Gastroesophageal sphincter (tissue), 4 donors: ENCODE results near the gene TRMT44. TPM values are rescaled to one million over a fixed set of nuclear protein-coding genes. Genes with fewer than 3 reads are reported as not detected.

Experiments
- ATAC-seq: fragments of 150-250 bp; one replicate; pipeline ENCODE4 v1.9.1; 2016; ENCODE audit warnings: mild to moderate bottlenecking, moderate library complexity
- H3K27ac ChIP-seq, 4 donors: fragments of 200-600 bp; sonication (generic) in 3 of 4; 1 replicate in 3 of 4; 2 replicates in 1 of 4; pipeline ENCODE4 v1.5.1; 2016 to 2019
- H3K27me3 ChIP-seq: fragments of 200-600 bp; sonication (generic); one replicate; pipeline ENCODE4 v1.5.1; 2019
- H3K36me3 ChIP-seq, 2 donors: fragments of 200-600 bp; sonication (generic); one replicate each; pipeline ENCODE4 v1.5.1; 2019; ENCODE audit warnings: control low read depth in 1 of 2
- H3K4me1 ChIP-seq, 3 donors: fragments of 200-600 bp; sonication (generic); 1 replicate in 2 of 3; 2 replicates in 1 of 3; pipeline ENCODE4 v1.5.1; 2016 to 2019; ENCODE audit warnings: control low read depth in 2 of 3
- H3K4me3 ChIP-seq, 2 donors: fragments of 200-600 bp; sonication (generic); one replicate each; pipeline ENCODE4 v1.5.1; 2019; ENCODE audit warnings: mild to moderate bottlenecking in 1 of 2, moderate library complexity in 1 of 2
- H3K9me3 ChIP-seq, 3 donors: fragments of 200-600 bp; sonication (generic); one replicate each; pipeline ENCODE4 v1.5.1; 2017 to 2019; ENCODE audit warnings: control low read depth in 2 of 3
- EP300 ChIP-seq: sonication (generic); formaldehyde crosslinking; IDR thresholded peaks from one replicate; pipeline ENCODE4 v1.6.1; 2017; ENCODE audit warnings: antibody characterized with exemption, mild to moderate bottlenecking
- POLR2A ChIP-seq, 2 donors: fragments of 450-650 bp; IDR thresholded peaks; one replicate each; pipeline ENCODE4 v1.6.1; 2017; ENCODE audit warnings: antibody characterized with exemption in 2 of 2, mild to moderate bottlenecking in 2 of 2, moderate library complexity in 1 of 2
- POLR2AphosphoS5 ChIP-seq: sonication (generic); formaldehyde crosslinking; IDR thresholded peaks from one replicate; pipeline ENCODE4 v1.6.1; 2017; ENCODE audit warnings: antibody characterized with exemption
- WGBS, 2 donors: methylation state at CpG; one replicate each; pipeline ENCODE4 v1.1.5; 2018; ENCODE audit warnings: low coverage in 1 of 2; 5-methylcytosine and 5-hydroxymethylcytosine counted together
- total RNA-seq, 4 donors: library from RNA; depleted of rRNA; stranded (reverse); fragments of >200 nt; gene quantifications; one replicate each; pipeline ENCODE4 v1.1.0, GENCODE V29; 2016
- TF ChIP-seq, protein P1 (sequence below), 4 experiments: fragments of 200-600 bp in 2 of 4; fragments of 450-650 bp in 2 of 4; sonication (generic) in 1 of 4; IDR thresholded peaks; one replicate each; pipeline ENCODE4 v1.5.1; 2017 to 2019; ENCODE audit warnings: antibody characterized with exemption in 4 of 4, mild to moderate bottlenecking in 2 of 4, moderate library complexity in 2 of 4

TRMT44 gene
- total RNA-seq, 4 donors from 2014 or later: 12.0 to 27.9 (median 20.9) TPM

- peaks cover 0 to 64% of the 10 kb centered on the region in 2 donors for H3K36me3 ChIP-seq
- no peaks in the 10 kb centered on the region for H3K9me3 ChIP-seq
- ATAC-seq: no peak
- H3K27ac ChIP-seq: peak overlapping the region; percentile 21 to 89 (median 86)
- no peak for TF ChIP-seq POLR2AphosphoS5
- TF ChIP-seq POLR2A (IDR thresholded peaks at IDR 0.05): no peak
- TF ChIP-seq EP300: no peak
- TF ChIP-seq, protein P1, sequence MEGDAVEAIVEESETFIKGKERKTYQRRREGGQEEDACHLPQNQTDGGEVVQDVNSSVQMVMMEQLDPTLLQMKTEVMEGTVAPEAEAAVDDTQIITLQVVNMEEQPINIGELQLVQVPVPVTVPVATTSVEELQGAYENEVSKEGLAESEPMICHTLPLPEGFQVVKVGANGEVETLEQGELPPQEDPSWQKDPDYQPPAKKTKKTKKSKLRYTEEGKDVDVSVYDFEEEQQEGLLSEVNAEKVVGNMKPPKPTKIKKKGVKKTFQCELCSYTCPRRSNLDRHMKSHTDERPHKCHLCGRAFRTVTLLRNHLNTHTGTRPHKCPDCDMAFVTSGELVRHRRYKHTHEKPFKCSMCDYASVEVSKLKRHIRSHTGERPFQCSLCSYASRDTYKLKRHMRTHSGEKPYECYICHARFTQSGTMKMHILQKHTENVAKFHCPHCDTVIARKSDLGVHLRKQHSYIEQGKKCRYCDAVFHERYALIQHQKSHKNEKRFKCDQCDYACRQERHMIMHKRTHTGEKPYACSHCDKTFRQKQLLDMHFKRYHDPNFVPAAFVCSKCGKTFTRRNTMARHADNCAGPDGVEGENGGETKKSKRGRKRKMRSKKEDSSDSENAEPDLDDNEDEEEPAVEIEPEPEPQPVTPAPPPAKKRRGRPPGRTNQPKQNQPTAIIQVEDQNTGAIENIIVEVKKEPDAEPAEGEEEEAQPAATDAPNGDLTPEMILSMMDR (IDR thresholded peaks at IDR 0.05): no peak
- peaks cover 0 to 51% (median 13%) of the 10 kb centered on the region in 3 donors for H3K4me1 ChIP-seq
- 88% methylated on average over 3 of the region's 10 CpGs; no CpG with 5 or more reads in 1 of the 2 donors for WGBS, 2 donors
- no peaks in the 10 kb centered on the region for H3K27me3 ChIP-seq
- no peak overlapping the region for H3K4me3 ChIP-seq
Observed at GRCh38 chr4:8401665-8402064, 38.9 kb upstream of the TRMT44 start.

DNA sequence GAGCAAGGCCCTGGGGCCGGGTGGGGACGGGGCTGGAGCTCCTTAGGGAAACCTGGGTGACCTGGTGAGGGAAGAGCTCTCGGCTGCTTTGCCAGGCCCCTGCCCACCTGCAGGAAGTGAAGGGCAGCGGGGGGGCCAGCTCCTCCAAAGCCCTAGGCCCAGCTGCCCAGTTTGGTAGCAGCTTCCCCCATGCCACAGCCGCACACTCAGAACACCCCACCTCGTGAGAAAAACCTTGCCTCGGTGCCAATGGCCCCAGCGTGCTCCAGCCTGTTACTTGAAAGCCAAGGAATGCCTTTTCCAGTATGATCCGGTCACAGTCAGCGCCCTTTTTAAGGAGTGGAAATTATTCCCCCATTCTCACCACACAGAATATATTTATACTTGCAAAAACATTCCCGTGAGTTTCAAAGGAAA is 38.4 kb upstream of the TRMT44 start:
- TF ChIP-seq POLR2AphosphoS5 (peak; percentile 58), EP300 (no peak), POLR2A (IDR thresholded peaks at IDR 0.05) (no peak)
- WGBS, 2 donors: 29 to 56% methylated on average over 7 to 11 of the region's 11 CpGs
- Histone ChIP-seq H3K9me3 (no peaks in the 10 kb centered on the region), H3K4me1 (peaks cover 0 to 51% (median 13%) of the 10 kb centered on the region in 3 donors), H3K27ac (peak overlapping the region; percentile 21 to 89 (median 86)), H3K27me3 (no peaks in the 10 kb centered on the region), H3K4me3 (no peak overlapping the region), H3K36me3 (peaks cover 0 to 63% of the 10 kb centered on the region in 2 donors)
- peak; percentile 73 for ATAC-seq

GRCh38 chr4:8402640-8403039 is 37.9 kb upstream of the TRMT44 start:
- H3K9me3 ChIP-seq: no peaks in the 10 kb centered on the region
- H3K36me3 ChIP-seq: peaks cover 0 to 63% of the 10 kb centered on the region in 2 donors
- H3K27me3 ChIP-seq: no peaks in the 10 kb centered on the region
- 46 to 60% methylated on average over 5 to 12 of the region's 14 CpGs for WGBS, 2 donors
- peak; percentile 34 for ATAC-seq
- H3K4me1 ChIP-seq: peaks cover 0 to 51% (median 13%) of the 10 kb centered on the region in 3 donors
- H3K4me3 ChIP-seq: no peak overlapping the region
- H3K27ac ChIP-seq: peak overlapping the region; percentile 70 to 89 (median 86)
- TF ChIP-seq, protein P1 (IDR thresholded peaks at IDR 0.05): no peak
- TF ChIP-seq POLR2A (IDR thresholded peaks at IDR 0.05): no peak
- TF ChIP-seq EP300: no peak
- TF ChIP-seq POLR2AphosphoS5: peak; percentile 1

DNA sequence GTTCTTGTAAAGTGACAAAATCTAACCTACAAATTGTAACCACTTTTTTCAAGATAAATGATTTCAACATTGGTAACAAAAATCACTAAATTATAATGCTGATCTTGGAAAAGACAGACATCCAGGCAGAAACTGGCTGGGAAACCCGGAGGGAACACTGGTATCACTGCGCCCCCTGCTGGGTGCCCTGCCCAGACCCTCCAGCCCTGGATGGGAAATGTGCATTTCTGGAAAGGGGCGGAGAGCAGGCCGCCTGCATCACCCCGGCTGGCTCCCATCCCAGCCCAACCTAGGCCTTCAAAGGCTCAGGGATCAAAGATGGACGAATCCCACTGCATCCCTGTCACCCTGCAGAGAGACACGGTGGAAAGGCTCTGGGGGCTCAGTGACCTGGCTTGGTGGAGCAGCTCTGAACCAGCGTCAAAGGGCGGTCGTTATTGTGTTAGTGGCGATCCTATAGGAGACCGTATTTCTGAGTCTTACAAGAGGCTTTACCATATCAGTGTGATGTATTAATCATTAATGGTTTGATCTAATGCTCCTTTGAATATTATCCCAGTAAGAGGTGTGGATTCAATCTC is 37.3 kb upstream of the TRMT44 start:
- peak; percentile 87 for ATAC-seq
- TF ChIP-seq, protein P1 (IDR thresholded peaks at IDR 0.05): peak in 3 of 4 experiments; percentile 92 to 98 (median 94)
- TF ChIP-seq EP300: no peak
- peak; percentile 79 for TF ChIP-seq POLR2AphosphoS5
- no peaks in the 10 kb centered on the region for H3K9me3 ChIP-seq
- H3K4me3 ChIP-seq: no peak overlapping the region
- peaks cover 0 to 51% (median 13%) of the 10 kb centered on the region in 3 donors for H3K4me1 ChIP-seq
- WGBS, 2 donors: 20% methylated on average over 1 to 9 of the region's 12 CpGs
- H3K36me3 ChIP-seq: peaks cover 0 to 63% of the 10 kb centered on the region in 2 donors
- no peaks in the 10 kb centered on the region for H3K27me3 ChIP-seq
- H3K27ac ChIP-seq: peak overlapping the region; percentile 70 to 89 (median 86)

- H3K36me3 ChIP-seq: peaks cover 0 to 63% of the 10 kb centered on the region in 2 donors
- 40 to 88% methylated on average over 1 to 10 of the region's 13 CpGs for WGBS, 2 donors
- no peak for ATAC-seq
Observed at GRCh38 chr4:8403976-8404375, 36.6 kb upstream of the TRMT44 start.

More at GRCh38 chr4:8403976-8404375, 36.6 kb upstream of the TRMT44 start:
- no peaks in the 10 kb centered on the region for H3K9me3 ChIP-seq
- peak overlapping the region in 3 of 4 donors; percentile 84 to 89 (median 88) for H3K27ac ChIP-seq
- H3K4me3 ChIP-seq: no peak overlapping the region
- no peaks in the 10 kb centered on the region for H3K27me3 ChIP-seq
- peaks cover 0 to 56% (median 13%) of the 10 kb centered on the region in 3 donors for H3K4me1 ChIP-seq
- TF ChIP-seq POLR2A (IDR thresholded peaks at IDR 0.05) (no peak), EP300 (no peak), POLR2AphosphoS5 (no peak)
- TF ChIP-seq, protein P1 (IDR thresholded peaks at IDR 0.05): no peak
